Subcutaneous adipose tissue (tissue), 4 donors: ENCODE results near the gene TRRAP. TPM values are rescaled to one million over a fixed set of nuclear protein-coding genes. Genes with fewer than 3 reads are reported as not detected.

ENCODE experiments used
- CTCF ChIP-seq: fragments of 450-650 bp; IDR thresholded peaks from one replicate; pipeline ENCODE4 v1.5.1; 2016; ENCODE audit warnings: low read depth, mild to moderate bottlenecking, control low read depth, antibody characterized with exemption, moderate library complexity
- total RNA-seq, 4 donors: library from RNA; depleted of rRNA; stranded (reverse); fragments of >200 nt; gene quantifications; one replicate each; pipeline ENCODE4 v1.1.0, GENCODE V29; 2016

The TRRAP gene
- total RNA-seq, 4 donors from 2014 or later = 22.7 to 30.8 (median 28.4) TPM

DNA sequence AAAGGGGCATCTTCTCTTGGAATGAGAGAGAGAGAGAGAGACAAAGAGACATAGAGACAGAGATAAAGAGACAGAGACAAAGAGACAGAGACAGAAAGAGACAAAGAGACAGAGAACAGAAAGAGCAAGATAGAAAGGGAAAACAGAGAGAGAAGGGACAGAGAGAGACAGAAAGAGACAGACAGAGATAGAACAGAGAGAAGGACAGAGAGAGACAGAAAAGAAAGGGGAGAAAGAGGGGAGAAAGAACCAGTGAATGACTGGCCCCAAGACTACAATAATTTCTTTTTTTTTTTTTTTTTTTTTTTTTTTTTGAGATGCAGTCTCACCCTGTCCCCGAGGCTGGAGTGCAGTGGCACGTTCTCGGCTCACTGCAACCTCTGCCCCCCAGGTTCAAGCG is 16.1 kb upstream of the TRRAP start:
- no peak for TF ChIP-seq CTCF

DNA sequence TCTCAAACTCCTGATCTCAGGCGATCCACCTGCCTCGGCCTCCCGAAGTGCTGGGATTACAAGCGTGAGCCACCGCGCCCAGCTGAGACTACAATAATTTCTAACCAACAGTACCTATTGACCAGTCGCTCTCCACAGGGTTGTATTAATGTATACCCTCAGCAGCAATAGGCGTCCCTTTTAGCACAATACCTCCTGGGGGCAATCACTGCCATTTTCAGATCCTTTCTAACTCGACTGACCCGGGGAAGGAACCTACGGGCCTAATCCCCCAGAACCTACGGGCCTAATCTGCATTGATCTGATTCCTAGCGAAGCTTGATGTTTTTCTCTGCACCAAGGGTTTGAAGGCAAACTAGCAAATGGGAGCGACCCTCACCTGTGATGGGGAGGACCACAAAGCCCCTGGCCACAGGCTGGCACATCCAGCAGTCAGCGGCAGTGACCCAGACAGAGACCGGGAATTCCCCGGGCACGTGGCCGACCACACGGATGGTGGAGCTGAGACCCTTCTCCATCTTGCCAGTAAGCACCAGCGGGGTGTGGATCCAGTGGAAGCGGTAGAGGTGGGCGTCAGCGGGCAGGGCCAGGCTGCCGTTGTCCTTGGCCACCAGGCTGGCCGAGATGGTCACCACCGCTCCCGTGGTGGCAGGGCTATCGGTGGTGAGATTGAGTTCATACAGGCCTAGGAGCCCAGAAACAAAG is 15.5 kb upstream of the TRRAP start:
- TF ChIP-seq CTCF = no peak

- no peak for TF ChIP-seq CTCF
These were observed 14.7 kb upstream of the TRRAP start for GRCh38 chr7:98863601-98864000.

GRCh38 chr7:98864731-98865453 is 13.4 kb upstream of the TRRAP start:
- no peak for TF ChIP-seq CTCF

- TF ChIP-seq CTCF = no peak
These were observed 12.0 kb upstream of the TRRAP start for GRCh38 chr7:98866351-98866750.

DNA sequence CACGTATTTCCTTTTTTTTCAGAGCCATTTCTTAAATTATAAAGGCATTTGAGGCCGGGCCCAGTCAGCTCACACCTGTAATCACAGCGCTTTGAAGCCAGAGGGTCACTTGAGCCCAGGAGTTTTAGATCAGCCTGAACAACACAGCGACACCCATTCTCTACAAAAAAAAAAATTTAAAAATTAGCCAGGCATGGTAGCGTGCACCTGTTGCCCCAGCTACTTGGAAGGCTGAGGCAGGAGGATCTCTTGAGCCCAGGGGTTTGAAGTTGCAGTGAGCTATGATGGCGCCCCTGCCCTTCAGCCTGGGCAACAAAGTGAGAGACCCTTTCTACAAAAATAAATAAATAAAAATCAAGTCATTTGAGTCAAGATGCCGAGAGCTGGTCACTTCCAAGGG is 11.6 kb upstream of the TRRAP start:
- TF ChIP-seq CTCF = no peak

- no peak for TF ChIP-seq CTCF
These were observed 9.9 kb upstream of the TRRAP start for GRCh38 chr7:98868450-98868849.
